ENCODE measurements around the gene FGD4. TPM values are rescaled to one million over a fixed set of nuclear protein-coding genes. Genes with fewer than 3 reads are reported as not detected.

The FGD4 gene
- total RNA-seq, 6 experiments from 2014 or later, result 1.9 to 5.6 (median 4.8) TPM

- DNase-seq, result peak; percentile 56
- no peak overlapping the region for H3K27ac Mint-ChIP-seq
- H3K36me3 Mint-ChIP-seq (ENCODE audit: low read depth), result peaks cover 8% of the 10 kb centered on the region
- TF ChIP-seq CTCF (IDR thresholded peaks at IDR 0.05), result peak; percentile 78
- H3K4me1 Mint-ChIP-seq (ENCODE audit: low read depth), result peaks cover 16% of the 10 kb centered on the region
- no peak overlapping the region for H3K4me3 Mint-ChIP-seq
- H3K27me3 Mint-ChIP-seq (ENCODE audit: insufficient read depth), result no peaks in the 10 kb centered on the region; the same call in 1 of the 2 replicates
- H3K9me3 Mint-ChIP-seq, result peaks cover 17% of the 10 kb centered on the region
Measured at GRCh38 chr12:32671930-32672780, 272.8 kb downstream of the FGD4 start.

GRCh38 chr12:32679091-32679919 lies 279.9 kb downstream of the FGD4 start, which contains the start of gene DNM1L:
DNM1L (plus strand) TSS chr12:32679301; CDS start chr12:32679364, 63 bp downstream.
- Mint-ChIP-seq H3K4me1 (ENCODE audit: low read depth) (peaks cover 45% of the 10 kb centered on the region), H3K36me3 (ENCODE audit: low read depth) (no peaks in the 10 kb centered on the region), H3K4me3 (peak within 1 kb of the TSS; percentile 96), H3K27me3 (ENCODE audit: insufficient read depth) (no peaks in the 10 kb centered on the region; the same call in 1 of the 2 replicates), H3K9me3 (peaks cover 6% of the 10 kb centered on the region; the same call in 1 of the 2 replicates), H3K27ac (peak within 1 kb of the TSS; percentile 89)
- peak; percentile 51 for TF ChIP-seq CTCF (IDR thresholded peaks at IDR 0.05)
- peak; percentile 91 for DNase-seq

GRCh38 chr12:32679920-32680237 lies 280.5 kb downstream of the FGD4 start:
- peaks cover 41% of the 10 kb centered on the region for H3K4me1 Mint-ChIP-seq (ENCODE audit: low read depth)
- TF ChIP-seq CTCF (IDR thresholded peaks at IDR 0.05), result no peak
- H3K27ac Mint-ChIP-seq, result peak overlapping the region; percentile 89
- DNase-seq, result no peak
- H3K36me3 Mint-ChIP-seq (ENCODE audit: low read depth), result no peaks in the 10 kb centered on the region
- peaks cover 6% of the 10 kb centered on the region; the same call in 1 of the 2 replicates for H3K9me3 Mint-ChIP-seq
- H3K27me3 Mint-ChIP-seq (ENCODE audit: insufficient read depth), result no peaks in the 10 kb centered on the region; the same call in 1 of the 2 replicates
- H3K4me3 Mint-ChIP-seq, result peak overlapping the region; percentile 96

GRCh38 chr12:32680787-32681186 lies 281.4 kb downstream of the FGD4 start:
- TF ChIP-seq CTCF (IDR thresholded peaks at IDR 0.05), result no peak
- Mint-ChIP-seq H3K27ac (peak overlapping the region; percentile 89), H3K27me3 (ENCODE audit: insufficient read depth) (no peaks in the 10 kb centered on the region; the same call in 1 of the 2 replicates), H3K9me3 (peaks cover 6% of the 10 kb centered on the region; the same call in 1 of the 2 replicates), H3K4me3 (peak overlapping the region; percentile 96), H3K4me1 (ENCODE audit: low read depth) (peaks cover 37% of the 10 kb centered on the region), H3K36me3 (ENCODE audit: low read depth) (no peaks in the 10 kb centered on the region)
- DNase-seq, result no peak

GRCh38 chr12:32681272-32681671 lies 281.9 kb downstream of the FGD4 start:
- TF ChIP-seq CTCF (IDR thresholded peaks at IDR 0.05), result no peak
- H3K4me1 Mint-ChIP-seq (ENCODE audit: low read depth), result peaks cover 37% of the 10 kb centered on the region
- peak overlapping the region; percentile 89 for H3K27ac Mint-ChIP-seq
- peaks cover 2% of the 10 kb centered on the region; the same call in 1 of the 2 replicates for H3K36me3 Mint-ChIP-seq (ENCODE audit: low read depth)
- no peaks in the 10 kb centered on the region; the same call in 1 of the 2 replicates for H3K27me3 Mint-ChIP-seq (ENCODE audit: insufficient read depth)
- H3K4me3 Mint-ChIP-seq, result peak overlapping the region; percentile 96
- no peak for DNase-seq
- H3K9me3 Mint-ChIP-seq, result peaks cover 6% of the 10 kb centered on the region; the same call in 1 of the 2 replicates
